Activated CD4-positive, alpha-beta T cell treated with anti-CD3 and anti-CD28 coated beads, Interleukin-2, amount 50 U/mL, for 48 hours (primary cell): ENCODE measurements around the gene CCDC85C.
A peak's percentile ranks its signal among the peaks of the same experiment; 100 is the strongest.

Experiments used
- DNase-seq, 2 experiments: peaks; one replicate each; pipeline ENCODE4 v3.0.0-alpha.2; 2020

Gene CCDC85C

GRCh38 chr14:99604766-99605298, 825 bp upstream of the CCDC85C start:
- DNase-seq: peak; percentile 29 to 39

GRCh38 chr14:99604278-99604765, 315 bp upstream of the CCDC85C start:
- DNase-seq: peak; percentile 88 to 89

GRCh38 chr14:99602788-99603415, 1.1 kb downstream of the CCDC85C start:
- no peak for DNase-seq

- no peak for DNase-seq
Observed at GRCh38 chr14:99602054-99602787, 1.8 kb downstream of the CCDC85C start.

GRCh38 chr14:99601361-99601831, 2.6 kb downstream of the CCDC85C start:
- no peak for DNase-seq

GRCh38 chr14:99600232-99600888, 3.6 kb downstream of the CCDC85C start:
- no peak for DNase-seq

- DNase-seq: no peak
Observed at GRCh38 chr14:99599393-99599792, 4.6 kb downstream of the CCDC85C start.

GRCh38 chr14:99598774-99599173, 5.2 kb downstream of the CCDC85C start:
- no peak for DNase-seq

- no peak for DNase-seq
Observed at GRCh38 chr14:99597911-99598600, 6.0 kb downstream of the CCDC85C start.

- no peak for DNase-seq
Observed at GRCh38 chr14:99596772-99597171, 7.2 kb downstream of the CCDC85C start.

GRCh38 chr14:99596071-99596627, 7.9 kb downstream of the CCDC85C start:
- no peak for DNase-seq

GRCh38 chr14:99595524-99595923, 8.5 kb downstream of the CCDC85C start:
- no peak for DNase-seq

- DNase-seq: peak; percentile 48 to 55
Observed at GRCh38 chr14:99595034-99595433, 9.0 kb downstream of the CCDC85C start.

GRCh38 chr14:99593971-99594841, 9.8 kb downstream of the CCDC85C start:
- no peak for DNase-seq

GRCh38 chr14:99592933-99593753, 10.9 kb downstream of the CCDC85C start:
- no peak for DNase-seq

GRCh38 chr14:99592394-99592793, 11.6 kb downstream of the CCDC85C start:
- no peak for DNase-seq

- DNase-seq: no peak
Observed at GRCh38 chr14:99590746-99591555, 13.1 kb downstream of the CCDC85C start.

GRCh38 chr14:99589651-99590530, 14.1 kb downstream of the CCDC85C start:
- DNase-seq: no peak

- no peak for DNase-seq
Observed at GRCh38 chr14:99589031-99589441, 15.0 kb downstream of the CCDC85C start.
